IPS-18c (cell line): ENCODE measurements around the gene DIP2B.
"Not testable (repeated sequence)": the region's sequence is repeated elsewhere in the genome, so short reads cannot be mapped to it uniquely, and the experiment has no call there.

ENCODE experiments used
- H3K4me3 ChIP-seq: 2 replicates; pipeline ENCODE4 v1.7.0; 2013; ENCODE audit warnings: low read depth, mild to moderate bottlenecking, low read length, moderate library complexity; ENCODE audit not compliant: insufficient read depth
- H3K9me3 ChIP-seq: one replicate; pipeline ENCODE4 v1.6.1; 2013; ENCODE audit warnings: mild to moderate bottlenecking, low read length, moderate library complexity; ENCODE audit not compliant: control insufficient read depth, insufficient read depth

Gene DIP2B

DNA sequence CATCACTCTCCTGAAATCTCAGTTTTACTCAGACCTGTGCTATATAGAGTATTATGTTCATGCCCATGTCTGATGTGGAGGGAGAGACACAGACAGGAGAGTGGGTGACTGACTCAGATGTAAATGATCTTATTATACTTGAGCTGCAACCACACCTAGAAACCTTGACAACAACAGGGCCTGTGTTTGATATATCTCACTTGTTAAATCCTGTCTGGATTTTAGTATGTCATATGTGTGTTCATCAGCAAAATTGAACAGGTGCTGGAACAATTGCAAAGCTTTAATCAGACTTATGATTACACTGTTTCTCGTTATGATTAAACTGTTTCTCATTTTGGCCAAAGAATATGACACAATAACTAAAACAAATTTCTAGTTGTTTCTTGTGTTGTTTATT is 37.7 kb downstream of the DIP2B start:
- Histone ChIP-seq H3K9me3 (no peaks in the 10 kb centered on the region), H3K4me3 (no peak overlapping the region)

DNA sequence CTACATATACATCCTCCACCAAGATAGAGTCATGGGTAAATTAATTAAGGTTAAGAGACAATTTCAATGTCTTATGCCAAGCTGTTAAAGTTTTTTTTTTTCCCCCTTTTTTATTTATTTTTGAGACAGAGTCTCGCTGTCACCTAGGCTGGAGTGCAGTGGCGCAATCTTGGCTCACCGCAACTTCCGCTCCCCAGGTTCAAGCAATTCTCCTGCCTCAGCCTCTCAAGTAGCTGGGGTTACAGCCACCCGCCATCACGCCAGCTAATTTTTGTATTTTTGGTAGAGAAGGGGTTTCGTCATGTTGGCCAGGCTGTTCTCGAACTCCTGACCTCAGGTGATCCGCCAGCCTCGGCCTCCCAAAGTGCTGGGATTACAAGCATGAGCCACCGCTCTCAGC is 38.4 kb downstream of the DIP2B start:
- not testable (repeated sequence) for H3K4me3 ChIP-seq

DNA sequence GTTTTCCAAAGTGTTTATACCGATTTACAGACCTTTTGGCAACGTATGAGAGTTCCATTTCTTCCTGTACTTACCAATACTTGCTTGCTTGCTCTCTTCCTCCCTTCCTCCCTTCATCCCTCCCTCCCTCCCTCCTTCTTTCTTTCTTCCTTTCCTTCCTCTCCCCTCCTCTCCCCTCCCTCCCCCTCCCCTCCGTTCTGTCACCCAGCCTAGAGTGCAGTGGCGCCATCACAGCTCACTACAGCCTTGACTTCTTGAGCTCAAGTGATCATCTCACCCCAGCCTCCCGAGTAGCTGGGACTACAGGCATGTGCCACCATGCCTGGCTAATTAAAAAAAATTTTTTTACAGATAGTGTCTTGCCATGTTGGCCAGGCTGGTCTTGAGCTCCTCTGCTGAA is 40.4 kb downstream of the DIP2B start:
- no peak overlapping the region for H3K4me3 ChIP-seq
- no peaks in the 10 kb centered on the region for H3K9me3 ChIP-seq

More for the DNA sequence above, 38.4 kb downstream of the DIP2B start:
- not testable (repeated sequence) for H3K9me3 ChIP-seq

DNA sequence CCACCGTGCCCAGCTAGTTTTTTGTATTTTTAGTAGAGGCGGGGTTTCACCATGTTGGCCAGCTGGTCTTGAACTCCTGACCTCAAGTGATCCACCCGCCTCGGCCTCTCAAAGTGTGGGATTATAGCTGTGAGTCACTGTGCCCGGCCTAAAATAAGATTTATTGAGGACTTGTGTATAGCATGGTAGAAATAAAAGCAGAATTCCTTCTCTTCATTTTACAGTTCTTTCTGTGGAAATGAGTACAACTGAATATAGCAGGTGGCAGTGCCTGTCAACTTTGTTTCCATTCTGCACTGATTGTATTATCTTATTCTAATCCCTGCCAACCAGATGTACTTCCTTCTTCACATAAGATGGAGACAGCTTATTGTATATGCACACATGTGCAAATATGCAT is 41.0 kb downstream of the DIP2B start:
- Histone ChIP-seq H3K4me3 (no peak overlapping the region), H3K9me3 (no peaks in the 10 kb centered on the region)

DNA sequence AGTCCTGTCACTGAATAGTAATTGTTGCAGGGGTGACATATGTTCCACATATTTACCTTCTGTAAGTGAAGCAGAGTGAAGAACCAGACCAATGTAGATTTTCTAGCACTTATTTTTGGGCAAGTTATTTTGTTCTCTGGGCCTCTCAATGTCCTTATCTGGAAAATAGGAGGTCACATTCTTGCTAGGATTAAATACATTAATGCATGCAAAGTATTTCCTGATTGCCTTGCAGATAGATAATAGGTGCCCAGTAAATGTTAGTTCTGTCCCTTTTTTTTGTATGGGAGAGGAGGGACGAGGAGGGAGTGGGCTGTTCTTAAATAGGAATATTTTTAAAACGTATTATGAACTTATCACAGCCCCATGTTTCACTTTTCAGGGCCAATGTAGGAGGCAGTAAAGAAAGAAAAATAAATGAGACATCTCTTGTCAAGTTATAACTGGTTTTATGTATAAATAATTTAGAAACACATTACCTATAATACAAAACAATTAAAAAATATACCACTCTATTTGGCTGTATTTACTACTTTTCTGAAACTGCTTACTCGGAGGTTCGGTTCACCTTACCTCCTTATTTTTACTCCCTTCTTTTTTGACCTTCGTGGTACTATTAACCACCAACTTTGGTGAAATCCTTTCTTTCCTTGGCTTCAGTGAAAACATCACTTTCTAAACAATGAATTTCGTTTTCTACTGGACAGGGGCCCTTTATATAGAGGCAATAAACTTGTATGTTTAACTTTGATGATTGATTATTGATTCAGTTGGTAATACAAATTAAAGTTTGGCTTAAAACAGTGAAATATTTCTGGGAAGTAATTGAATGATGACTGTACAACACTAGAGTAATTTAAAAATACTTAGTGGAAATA is 41.9 kb downstream of the DIP2B start:
- H3K4me3 ChIP-seq, result no peak overlapping the region
- no peaks in the 10 kb centered on the region for H3K9me3 ChIP-seq

DNA sequence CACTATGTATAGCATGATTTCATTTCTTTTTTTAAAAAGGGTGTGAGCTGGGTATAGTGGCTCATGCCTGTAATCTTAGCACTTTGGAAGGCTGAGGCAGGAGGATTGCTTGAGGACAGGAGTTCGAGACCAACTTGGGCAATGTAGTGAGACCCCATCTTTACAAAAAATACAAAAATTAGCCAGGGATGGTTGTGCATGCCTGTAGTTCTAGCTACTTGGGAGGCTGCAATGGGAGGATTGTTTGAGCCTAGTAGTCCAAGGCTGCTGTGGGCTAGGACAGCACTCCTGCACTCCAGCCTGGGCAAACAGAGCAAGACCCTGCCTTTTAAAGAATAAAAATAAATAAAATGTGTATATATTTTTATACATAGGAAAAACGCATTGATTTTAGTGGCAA is 43.0 kb downstream of the DIP2B start:
- Histone ChIP-seq H3K9me3 (no peaks in the 10 kb centered on the region), H3K4me3 (no peak overlapping the region)

DNA sequence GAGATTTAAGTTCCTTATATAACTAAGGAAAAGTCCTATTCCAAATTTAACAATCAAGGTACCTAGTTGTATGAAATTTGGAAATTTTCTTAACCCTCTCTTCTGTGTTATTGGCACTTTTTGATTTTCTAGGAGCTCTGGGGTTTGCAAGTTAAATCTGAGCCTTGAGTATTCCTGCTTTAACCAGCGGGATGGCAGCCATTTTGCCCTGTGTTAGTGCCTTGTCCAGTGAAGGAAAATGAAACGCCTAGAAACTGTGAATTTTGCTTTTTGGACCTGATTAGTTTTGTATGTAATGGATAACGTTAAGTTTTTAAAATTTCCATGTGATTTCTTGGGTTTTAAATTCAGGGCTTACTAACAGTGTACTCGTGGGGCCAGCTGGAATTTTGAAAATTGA is 45.1 kb downstream of the DIP2B start:
- Histone ChIP-seq H3K9me3 (no peaks in the 10 kb centered on the region), H3K4me3 (no peak overlapping the region)

DNA sequence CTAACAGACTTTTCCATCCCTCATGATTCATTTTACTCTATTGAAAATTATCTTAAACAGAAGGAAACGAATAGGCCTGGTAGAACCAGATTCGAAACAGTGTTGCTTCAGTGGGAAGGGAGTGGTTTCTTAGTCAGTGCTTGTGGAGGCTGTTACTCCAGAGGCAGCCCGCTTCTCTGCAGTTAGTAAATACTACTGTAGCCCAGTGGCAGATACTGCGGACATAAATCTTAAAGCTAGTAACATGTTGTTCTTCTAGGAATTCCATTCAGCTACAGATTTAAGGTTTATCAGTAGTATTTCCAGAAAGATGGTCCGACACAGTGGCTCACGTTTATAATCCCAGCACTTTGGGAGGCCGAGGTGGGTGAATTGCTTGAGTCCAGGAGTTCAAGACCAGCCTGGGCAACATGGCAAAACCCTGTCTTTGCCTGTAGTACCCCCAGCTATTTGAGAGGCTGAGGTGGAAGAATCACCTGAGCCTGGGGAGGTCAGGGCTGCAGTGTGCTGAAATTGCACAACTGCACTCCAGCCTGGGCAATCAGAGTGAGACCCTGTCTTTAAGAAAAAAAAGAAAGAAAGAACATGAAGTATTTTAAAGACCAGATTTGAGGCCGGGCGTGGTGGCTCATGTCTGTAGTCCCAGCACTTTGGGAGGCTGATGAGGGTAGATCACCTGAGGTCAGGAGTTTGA is 45.9 kb downstream of the DIP2B start:
- H3K4me3 ChIP-seq, result no peak overlapping the region
- H3K9me3 ChIP-seq, result no peaks in the 10 kb centered on the region

DNA sequence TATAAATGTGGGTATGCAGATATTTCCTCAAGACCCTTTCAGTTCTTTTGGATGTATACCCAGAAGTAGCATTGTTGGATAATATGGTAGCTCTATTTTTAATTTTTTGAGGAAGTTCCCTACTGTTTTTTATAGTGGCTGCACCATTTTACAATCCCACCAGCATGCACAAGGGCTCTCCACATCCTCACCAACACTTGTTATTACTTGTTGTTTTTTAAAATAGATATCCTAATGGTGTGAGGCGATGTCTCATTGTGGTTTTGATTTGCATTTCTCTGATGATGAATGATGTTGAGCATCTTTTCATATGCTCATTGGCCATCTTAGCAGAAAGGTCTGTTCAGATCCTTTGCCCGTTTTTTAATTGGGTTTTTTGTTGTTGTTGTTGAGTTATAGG is 47.1 kb downstream of the DIP2B start:
- H3K4me3 ChIP-seq, result no peak overlapping the region
- no peaks in the 10 kb centered on the region for H3K9me3 ChIP-seq

DNA sequence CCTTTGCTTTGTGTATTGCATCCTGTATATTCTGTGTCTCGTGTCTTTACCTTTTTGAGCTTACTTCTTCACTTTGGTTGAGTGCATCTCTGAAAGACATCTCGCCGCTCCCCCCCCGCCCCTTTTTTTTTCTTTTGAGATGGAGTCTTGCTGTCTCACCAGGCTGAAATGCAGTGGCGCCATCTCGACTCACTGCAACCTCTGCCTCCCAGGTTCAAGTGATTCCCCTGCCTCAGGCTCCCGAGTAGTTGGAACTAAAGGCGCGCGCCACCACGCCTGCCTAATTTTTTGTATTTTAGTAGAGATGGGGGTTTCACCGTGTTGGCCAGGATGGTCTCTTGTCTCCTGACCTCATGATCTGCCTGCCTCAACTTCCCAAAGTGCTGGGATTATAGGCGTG is 49.9 kb downstream of the DIP2B start:
- no peak overlapping the region for H3K4me3 ChIP-seq
- peaks cover 2% of the 10 kb centered on the region for H3K9me3 ChIP-seq

DNA sequence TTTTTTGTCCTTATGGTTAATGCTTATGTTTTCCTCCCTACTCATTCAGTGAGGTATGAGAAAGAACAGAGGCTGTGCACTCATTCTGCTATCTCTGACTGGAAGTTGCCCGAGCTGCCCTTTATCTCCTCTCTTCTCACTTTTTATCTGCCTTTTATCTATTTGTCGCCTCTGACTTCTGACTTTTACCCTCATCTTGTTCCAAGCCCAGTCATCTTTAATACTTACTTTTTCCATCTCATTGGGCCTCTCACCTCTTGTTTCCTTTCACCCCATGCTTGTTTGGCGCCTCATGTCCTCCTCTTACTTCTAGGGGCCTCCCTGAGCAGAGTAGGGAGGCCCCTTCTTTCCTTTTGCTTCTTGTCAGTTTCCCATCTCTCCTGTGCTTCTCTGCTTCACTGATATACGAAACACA is 50.7 kb downstream of the DIP2B start:
- no peak overlapping the region for H3K4me3 ChIP-seq

DNA sequence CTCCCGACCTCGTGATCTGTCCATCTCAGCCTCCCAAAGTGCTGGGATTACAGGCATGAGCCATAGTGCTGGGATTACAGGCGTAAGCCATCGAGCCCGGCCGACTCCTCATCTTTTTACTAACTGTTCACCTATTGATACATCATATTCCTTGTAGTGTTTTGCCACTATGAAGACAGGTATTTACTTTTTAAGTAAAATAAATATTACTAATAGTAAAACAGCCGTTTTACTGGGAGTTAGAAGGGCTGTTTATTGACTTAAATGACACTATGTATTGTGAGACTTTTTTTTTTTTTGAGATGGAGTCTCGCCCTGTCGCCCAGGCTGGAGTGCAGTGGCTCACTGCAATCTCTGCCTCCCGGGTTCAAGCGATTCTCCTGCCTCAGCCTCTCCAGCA is 51.5 kb downstream of the DIP2B start:
- peaks cover 2% of the 10 kb centered on the region for H3K9me3 ChIP-seq
- H3K4me3 ChIP-seq, result no peak overlapping the region

More for the DNA sequence above, 50.7 kb downstream of the DIP2B start:
- H3K9me3 ChIP-seq, result peaks cover 2% of the 10 kb centered on the region

DNA sequence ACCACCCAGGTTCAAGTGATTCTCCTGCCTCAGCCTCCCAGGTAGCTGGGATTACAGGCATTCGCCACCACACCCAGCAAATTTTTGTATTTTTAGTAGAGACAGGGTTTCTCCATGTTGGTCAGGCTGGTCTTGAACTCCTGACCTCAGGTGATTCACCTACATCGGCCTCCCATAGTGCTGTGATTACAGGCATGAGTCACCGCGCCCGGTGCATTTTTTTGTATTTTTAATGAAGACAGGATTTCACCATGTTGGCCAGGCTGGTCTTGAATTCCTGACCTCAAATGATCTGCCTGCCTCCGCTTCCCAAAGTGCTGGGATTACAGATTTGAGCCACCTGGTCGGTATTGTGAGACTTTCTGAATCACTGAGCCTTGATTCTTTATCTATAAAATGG is 52.0 kb downstream of the DIP2B start:
- not testable (repeated sequence) for H3K9me3 ChIP-seq, H3K4me3 ChIP-seq

DNA sequence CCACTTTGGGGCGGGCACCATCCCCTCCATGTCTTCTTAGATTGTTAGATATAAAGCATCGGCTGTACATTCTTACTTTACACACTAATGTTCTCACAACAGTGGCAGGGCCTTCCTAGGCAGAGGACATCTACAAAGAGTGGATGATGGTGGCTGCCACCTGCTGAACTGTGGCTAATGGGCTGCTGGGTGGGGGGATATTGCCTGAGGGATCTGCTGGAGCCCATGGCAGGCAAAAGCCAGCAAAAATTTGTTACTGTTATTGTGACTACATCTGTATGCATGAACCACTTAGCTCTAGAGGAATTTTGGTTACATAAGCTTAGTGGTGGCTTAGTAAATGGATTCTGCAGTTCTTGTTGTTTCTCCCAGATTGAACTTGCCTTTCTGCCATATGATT is 52.6 kb downstream of the DIP2B start:
- H3K4me3 ChIP-seq, result no peak overlapping the region
- H3K9me3 ChIP-seq, result peaks cover 2% of the 10 kb centered on the region

DNA sequence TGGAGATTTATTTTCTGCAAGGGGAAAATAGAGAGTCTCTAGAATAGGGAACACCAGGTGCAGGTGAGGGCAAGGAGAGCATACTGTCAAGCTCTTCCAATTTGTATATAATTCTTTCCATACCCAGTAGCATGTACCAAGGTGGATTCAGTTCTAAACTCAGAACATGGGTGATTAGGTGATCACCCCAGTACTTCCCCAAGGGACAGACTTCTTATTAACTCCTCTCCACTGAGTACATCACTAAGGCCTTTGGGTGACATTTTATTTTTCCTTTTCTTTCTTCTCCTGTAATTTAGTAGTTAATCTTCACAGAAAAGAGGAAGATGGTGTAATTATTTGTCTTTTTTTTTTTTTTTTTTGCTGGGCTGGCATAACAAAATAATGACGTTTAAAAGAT is 54.2 kb downstream of the DIP2B start:
- Histone ChIP-seq H3K4me3 (no peak overlapping the region), H3K9me3 (peaks cover 2% of the 10 kb centered on the region)

DNA sequence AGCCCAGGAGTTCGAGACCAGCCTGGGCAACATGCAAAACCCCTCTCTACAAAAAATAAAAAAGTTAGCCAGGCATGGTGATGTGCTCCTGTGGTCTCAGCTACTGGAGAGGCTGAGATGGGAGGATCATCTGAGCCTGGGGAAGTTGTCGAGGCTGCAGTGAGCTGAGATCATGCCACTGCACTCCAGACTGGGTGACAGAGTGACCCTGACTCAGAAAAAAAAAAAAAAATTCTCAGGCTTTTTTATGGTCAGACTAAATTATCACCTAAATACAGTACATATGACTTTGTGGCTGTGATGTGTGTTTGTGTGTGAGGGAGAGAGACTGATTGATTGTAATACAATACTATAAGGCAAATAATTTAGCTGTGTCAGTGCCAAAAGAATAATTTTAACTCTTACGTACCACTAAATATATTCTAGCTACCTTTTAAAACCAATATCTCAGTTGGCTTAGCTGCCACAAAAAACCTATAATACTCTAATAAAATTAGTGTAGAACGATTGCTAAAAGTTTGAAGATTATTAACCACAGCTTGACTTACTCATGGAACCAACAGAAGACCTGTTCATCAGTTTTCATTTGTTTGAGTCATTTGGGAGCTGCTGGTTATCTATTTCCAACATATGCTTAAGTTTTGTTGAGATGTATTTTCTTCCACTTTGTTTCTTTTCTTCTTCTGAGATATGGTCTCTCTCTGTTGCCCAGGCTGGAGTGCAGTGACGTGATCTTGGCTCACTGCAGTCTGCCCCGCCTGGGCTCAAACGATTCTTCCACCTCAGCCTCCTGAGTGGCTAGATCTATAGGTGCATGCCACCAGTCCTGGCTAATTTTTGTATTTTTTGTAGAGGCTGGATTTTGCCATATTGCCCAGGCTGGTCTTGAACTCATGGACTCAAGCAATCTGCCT is 58.0 kb downstream of the DIP2B start:
- peaks cover 2% of the 10 kb centered on the region for H3K9me3 ChIP-seq
- H3K4me3 ChIP-seq, result no peak overlapping the region

DNA sequence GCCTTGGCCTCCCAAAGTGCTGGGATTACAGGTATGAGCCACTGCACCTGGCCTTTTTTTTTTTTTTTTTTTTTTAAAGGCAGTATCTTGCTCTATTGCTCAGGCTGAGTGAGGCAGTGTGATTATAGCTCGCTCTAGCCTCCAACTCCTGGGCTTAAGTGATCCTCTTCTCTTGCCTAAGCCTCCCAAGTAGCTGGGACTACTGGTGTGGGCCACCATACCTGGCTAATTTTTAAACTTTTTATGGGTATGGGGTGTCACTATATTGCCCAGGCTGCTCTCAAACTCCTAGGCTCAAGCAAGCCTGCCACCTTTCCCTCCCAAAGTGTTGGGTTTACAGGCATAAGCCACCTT is 58.6 kb downstream of the DIP2B start:
- Histone ChIP-seq H3K4me3 (no peak overlapping the region), H3K9me3 (peaks cover 2% of the 10 kb centered on the region)
